Skin of body (tissue), 2 donors: ENCODE measurements around the gene AGPAT3. TPM values are rescaled to one million over a fixed set of nuclear protein-coding genes. Genes with fewer than 3 reads are reported as not detected.

Source experiments
- DNase-seq: peaks from one replicate; lab custom pipeline; 2025; lab: John Stamatoyannopoulos, UW
- total RNA-seq: library from RNA; depleted of rRNA; stranded (reverse); fragments of >200 nt; gene quantifications from one replicate; pipeline ENCODE4 v1.2.3, GENCODE V29; 2014

AGPAT3 gene
- total RNA-seq, 1 donor from 2014 or later = 27.0 TPM

DNA sequence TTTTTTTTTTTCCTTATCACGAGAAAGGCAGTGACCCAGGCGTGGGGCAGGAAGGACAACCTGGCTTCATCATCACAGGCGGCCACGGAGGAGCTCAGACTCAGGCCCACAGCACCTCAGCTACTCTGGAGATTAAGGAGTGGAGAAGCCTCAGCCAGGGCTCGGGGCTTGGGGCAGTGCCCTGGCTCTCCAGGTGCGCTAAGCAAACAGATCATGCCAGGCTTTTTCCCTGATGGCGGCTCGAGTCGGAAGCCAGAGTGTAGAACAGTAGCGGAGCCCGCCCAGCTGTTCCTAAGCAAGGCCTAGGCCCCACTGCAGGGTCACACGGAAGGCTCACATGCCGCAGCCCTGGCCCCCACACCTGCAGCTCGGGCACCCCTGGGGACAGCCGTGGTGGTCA is 70.7 kb downstream of the AGPAT3 start:
- no peak for DNase-seq

DNA sequence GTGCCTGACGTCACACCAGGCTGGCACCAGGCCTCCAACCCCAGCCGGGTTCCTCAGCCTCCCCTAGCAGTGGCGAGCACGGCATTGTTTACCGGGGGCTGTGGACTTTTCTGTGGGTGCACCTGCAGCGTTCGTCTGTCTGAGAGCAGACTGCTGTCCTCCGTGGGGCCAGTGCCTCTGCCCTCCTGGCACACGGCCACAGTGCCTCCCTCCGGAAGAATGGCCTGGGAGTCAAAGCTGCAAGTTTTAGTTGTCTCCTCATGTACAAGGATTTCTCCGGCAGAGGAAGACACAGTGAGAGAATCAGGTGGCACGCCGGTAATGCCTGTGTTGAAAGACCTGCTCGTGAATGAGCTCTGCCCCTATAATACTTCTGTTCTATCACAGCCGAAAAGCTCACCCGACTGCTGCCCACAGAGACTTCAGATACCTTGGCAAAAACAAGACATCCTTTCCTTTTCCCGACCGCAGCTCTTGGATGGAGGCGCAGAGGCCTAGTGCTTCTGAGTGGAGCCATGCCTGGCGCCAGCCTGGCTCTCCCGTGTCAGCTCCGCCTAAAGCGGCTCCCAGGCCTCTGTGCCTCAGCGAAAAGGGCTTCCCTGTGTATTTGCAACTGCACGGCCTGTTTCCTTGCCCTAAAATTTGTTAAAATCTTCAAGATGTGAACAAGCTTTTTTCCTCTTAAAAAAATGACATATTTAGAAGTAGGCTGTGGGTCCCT is 71.4 kb downstream of the AGPAT3 start:
- no peak for DNase-seq

- no peak for DNase-seq
These were observed 72.2 kb downstream of the AGPAT3 start for GRCh38 chr21:43937051-43937832.

DNA sequence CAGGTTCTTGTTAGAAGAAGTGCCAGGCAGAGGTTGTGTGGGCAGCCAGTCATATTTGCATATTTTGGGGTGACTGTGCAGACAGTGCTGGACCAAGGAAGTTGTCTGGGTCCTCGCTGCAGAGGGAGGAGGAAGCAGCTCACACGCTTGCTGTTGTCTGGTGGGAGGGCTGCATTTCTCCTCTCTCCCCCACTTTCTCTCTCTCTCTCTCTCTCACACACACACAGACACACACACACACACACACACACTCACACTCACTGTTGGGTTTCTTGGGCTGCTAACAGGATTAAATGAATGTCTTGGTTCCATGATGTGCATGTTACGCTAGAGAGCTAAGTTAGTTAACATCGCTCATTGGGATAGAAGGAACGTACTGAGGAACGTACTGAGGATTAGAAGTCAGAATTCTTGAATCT is 72.9 kb downstream of the AGPAT3 start:
- DNase-seq = no peak

DNA sequence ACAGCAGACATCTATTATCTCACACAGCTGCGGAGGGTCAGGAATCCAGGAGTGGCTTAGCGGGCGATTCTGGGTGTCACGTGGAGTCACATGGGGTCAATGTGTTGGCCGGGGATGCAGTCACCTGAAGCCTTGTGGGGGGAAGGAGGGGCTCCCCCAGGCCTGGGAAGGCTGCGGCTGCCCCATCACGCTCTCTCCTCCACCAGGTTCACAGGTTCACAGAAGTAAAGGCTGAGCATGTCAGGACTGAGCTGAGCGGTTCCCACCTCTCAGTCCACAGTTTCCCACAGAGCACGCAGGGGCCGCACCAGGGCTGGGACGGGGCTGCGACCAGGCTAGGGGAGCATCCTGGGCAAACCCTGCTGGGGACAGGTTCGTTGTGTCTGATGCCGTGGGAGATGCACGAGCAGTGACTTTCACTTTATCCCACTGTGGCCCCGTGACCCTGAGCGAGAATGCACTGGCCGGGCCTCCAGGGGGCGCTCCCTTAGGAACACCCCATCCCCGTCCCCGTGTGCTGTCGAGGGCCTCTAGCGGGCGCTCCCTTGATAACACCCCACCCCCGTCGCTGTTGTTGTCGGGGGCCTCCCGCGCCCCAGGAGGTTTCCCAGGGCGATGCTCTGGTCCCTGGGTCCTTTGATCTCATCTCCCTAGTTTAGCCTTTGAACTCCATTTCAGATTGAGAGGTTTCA is 73.9 kb downstream of the AGPAT3 start:
- DNase-seq = peak; percentile 21

GRCh38 chr21:43939443-43940328 is 74.7 kb downstream of the AGPAT3 start:
- no peak for DNase-seq

GRCh38 chr21:43940329-43941050 is 75.5 kb downstream of the AGPAT3 start:
- DNase-seq = no peak

DNA sequence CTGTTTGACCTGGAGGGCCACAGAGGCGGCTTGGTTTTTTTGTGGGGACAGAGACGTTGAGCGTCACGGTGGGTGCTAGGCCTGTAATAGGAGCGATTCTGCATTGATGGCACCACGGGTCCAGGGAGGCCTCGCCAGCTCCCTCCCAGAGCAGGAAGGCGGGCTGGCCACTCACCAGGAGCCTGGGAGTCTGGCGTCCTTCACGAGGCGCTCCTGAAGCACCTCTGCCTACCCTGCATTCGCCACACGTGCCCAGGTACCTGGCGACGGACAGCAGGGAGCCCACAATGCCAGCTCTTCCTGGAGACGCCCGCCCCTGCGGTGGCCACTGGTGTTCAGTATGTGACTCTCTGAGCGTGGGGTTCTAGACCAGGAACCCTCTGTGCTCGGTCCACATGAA is 77.2 kb downstream of the AGPAT3 start:
- DNase-seq = no peak

GRCh38 chr21:43942621-43943020 is 77.6 kb downstream of the AGPAT3 start:
- no peak for DNase-seq

DNA sequence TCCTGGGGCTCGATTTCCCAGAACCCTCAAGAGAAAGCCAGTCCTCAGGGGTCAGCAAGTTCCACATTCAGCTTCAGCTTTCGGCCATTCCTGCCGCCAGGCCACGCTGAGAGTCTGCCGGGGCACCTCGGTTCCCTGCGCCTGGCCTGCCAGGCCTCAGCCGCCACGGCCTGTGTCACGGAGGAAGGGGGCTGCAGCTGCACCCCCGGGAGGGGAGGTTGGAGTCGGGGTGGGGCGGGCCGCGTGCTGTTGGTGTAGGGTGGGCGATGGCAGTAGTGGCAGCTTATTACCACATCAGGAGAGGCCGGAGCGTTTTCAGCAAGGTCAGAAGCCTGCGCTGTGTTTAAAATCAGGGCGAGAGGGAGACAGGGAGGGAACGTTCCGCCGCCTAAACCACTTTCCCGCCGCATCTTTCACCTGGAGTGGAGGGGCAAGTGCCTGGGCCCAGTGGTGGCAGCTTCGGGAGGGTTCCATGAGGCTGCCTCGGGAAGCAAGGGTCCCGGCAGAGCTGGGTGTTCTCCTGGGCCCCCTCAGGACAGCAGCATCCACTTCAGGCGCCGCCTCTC is 78.6 kb downstream of the AGPAT3 start:
- DNase-seq = no peak

- no peak for DNase-seq
These were observed 79.1 kb downstream of the AGPAT3 start for GRCh38 chr21:43944078-43944633.

DNA sequence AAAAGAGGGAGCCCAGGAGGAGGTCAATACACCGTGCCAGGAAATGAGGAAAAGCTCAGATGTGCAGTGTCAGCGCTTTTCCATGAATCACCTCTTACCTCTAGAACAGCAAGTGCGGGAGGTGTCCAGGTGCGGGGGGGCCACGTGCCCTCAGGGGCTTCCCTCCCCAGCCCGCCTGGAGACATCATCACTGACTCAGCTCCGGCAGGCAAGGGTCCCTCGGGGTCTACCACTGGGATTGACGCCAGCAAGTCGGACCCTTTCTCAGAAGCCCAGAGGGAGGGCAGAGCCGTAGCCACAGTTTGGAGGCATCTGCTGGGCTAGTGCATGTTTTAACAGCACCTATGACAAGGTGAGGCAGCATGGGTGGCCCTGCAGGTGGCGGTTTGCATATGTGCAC is 79.7 kb downstream of the AGPAT3 start:
- no peak for DNase-seq

DNA sequence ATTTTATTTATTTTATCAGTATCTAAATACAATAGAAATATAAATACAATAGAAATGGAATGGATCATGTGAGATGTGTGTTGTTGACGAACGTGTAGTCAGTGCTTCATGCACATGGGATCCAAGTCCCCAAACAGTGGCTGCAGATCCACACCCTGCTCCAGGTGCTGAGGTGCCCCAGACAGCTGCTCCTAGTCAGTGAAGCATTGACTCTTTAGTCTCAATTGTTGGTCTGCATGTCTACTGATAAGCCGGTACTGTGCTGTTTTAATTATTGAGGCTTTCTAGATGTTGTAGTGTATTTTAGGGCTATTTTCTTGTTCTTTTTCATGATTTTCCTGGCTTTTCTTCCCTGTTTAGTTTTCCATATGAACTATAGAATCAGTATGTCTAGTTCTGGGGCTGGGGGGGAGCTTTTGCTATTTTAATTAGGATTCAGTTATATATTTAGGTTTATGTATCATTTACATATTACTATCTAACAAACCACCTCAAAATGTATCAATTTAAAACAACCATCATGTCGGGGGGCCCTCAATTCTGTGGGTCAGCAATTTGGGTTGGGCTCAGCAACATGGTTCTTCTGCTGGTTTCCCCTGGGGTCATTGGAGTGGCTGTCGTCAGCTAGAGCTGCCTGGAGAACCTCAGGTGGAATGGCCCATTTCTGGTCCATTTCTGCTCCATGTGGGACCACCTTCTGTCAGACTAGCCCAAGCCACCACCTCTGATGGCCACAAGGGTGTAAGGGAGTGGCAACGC is 83.9 kb downstream of the AGPAT3 start:
- no peak for DNase-seq

- no peak for DNase-seq
These were observed 84.6 kb downstream of the AGPAT3 start for GRCh38 chr21:43949499-43950208.

GRCh38 chr21:43950481-43950880 is 85.5 kb downstream of the AGPAT3 start:
- no peak for DNase-seq

DNA sequence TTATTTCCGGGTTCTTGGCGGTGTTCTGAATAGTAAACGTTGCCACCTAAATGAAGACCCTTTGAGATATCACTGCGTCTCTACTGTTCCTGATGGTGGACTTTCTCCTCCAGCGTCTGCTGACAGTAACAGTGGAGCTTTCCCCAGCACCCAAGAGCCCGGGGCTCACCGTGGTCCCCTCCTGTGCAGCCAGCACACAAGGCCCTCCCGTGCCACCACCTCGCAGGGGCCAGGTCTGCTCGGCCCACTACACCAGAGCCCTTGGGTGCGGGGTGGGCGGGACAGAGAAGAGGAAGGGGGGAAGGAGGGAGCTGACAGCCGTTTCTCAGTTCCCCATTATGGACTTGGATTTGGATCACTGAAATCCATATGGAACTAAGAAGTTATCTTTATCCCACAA is 85.9 kb downstream of the AGPAT3 start:
- DNase-seq = no peak

GRCh38 chr21:43951911-43952703 is 87.1 kb downstream of the AGPAT3 start:
- DNase-seq = no peak

DNA sequence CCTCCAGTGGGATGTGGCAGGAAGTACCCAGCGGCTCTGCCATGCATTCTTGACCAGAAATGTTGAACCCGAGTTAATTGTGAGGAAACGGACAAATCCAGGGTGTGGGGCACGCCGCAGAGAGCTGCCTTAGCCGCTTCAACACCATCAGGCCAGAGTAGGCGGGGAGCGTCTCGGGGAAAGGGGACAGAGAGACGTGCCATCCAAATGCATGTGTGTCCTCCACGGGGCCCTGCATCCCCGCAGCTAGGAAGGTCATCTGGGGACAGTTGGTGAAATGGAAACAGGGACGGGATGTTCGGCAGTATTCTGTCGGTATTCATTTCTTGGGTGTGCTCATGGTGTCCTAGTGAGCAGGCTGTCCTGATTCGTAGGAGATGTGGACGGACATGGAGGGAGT is 88.0 kb downstream of the AGPAT3 start:
- DNase-seq = no peak
